AG09319 (cell line): ENCODE measurements around the gene CMTM5.

ENCODE experiments used
- DNase-seq: peaks from one replicate; pipeline ENCODE4 v3.0.0-alpha.2; 2010; ENCODE audit warnings: low read depth; ENCODE audit errors: extremely low read depth
- TF ChIP-seq, protein P1 (sequence below): IDR thresholded peaks from 2 replicates; pipeline ENCODE4 v1.5.1; 2011; ENCODE audit warnings: low read depth, mild to moderate bottlenecking, inconsistent platforms, low read length, moderate library complexity

The CMTM5 gene

DNA sequence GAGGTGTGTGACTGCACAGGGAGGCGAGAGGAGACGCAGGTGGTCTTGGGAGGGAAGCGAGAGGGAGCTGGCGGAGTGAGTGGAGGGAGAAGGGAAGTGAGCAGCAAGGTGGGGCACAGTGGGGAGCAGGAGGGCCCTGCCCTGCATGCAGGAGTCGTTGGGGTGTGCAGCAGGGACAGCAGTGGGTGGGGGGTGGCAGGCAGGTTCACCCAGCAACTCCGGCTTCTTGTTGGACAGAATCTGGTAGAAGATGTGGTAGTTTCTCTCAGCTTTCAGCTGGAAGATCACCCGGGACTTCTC is 26.2 kb downstream of the CMTM5 start:
- no peak for DNase-seq
- TF ChIP-seq, protein P1, sequence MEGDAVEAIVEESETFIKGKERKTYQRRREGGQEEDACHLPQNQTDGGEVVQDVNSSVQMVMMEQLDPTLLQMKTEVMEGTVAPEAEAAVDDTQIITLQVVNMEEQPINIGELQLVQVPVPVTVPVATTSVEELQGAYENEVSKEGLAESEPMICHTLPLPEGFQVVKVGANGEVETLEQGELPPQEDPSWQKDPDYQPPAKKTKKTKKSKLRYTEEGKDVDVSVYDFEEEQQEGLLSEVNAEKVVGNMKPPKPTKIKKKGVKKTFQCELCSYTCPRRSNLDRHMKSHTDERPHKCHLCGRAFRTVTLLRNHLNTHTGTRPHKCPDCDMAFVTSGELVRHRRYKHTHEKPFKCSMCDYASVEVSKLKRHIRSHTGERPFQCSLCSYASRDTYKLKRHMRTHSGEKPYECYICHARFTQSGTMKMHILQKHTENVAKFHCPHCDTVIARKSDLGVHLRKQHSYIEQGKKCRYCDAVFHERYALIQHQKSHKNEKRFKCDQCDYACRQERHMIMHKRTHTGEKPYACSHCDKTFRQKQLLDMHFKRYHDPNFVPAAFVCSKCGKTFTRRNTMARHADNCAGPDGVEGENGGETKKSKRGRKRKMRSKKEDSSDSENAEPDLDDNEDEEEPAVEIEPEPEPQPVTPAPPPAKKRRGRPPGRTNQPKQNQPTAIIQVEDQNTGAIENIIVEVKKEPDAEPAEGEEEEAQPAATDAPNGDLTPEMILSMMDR, result no peak

DNA sequence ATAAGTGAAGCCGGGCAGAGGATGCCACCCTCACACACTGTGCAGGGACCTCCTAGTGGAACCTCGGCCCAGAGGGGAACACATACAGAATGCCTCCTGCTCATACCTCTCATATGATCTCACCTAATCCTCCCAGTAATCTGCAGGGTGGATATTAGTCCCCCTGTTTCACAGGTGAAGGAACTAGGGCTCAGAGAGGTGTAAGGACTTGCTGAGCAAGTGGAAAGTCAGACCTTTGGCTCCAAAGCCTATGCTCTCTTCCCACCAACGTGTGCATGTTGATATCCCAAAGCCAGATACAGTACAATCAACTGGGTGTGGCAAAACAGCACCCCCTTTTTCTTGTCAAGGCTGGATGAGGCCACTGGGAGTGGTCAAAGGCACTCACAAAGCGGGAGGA is 27.1 kb downstream of the CMTM5 start:
- no peak for DNase-seq
- TF ChIP-seq, protein P1, result no peak

DNA sequence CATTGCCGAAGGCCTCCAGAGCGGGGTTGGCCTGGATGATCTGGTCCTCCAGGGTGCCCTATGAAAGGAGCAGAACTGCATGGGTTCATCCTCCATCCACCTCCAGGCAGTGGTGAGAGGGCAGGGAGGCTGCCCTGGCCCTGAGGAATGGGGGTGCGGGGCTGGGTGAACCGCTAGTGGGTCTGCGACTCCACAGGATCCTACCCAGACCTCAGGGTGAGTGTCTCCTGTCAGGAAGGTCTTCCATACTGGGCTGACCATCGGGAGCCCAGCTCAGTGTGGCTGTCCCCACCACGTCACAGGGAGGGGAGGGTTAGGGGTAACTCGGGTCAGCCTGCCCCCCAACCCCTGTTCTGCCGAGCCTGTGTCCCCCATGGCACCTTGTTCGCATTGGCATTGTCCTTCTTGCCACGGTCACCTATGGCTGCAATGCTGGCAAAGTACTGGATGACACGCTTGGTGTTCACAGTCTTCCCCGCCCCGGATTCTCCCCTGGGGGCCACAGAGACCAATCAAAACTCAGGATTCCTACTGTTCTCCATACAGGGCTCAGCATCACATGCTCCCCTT is 27.6 kb downstream of the CMTM5 start:
- no peak for DNase-seq
- TF ChIP-seq, protein P1, result no peak

DNA sequence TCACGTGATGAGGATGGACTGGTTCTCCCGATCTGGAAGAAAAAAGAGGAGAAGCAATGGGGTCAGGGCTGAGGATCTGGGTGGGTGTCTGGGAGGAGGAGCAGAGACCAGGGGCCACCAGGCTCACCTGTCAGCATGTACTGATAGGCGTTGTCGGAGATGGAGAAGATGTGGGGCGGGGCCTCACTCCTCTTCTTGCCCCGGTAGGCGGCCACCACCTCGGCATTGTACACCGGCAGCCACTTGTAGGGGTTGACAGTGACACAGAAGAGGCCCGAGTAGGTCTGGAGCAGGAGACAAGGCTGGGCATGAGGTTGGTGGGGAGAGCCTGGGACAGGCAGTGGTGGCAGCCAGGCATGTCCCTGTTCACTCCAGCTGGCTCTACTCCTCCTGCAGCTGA is 28.2 kb downstream of the CMTM5 start:
- TF ChIP-seq, protein P1, result no peak
- no peak for DNase-seq

DNA sequence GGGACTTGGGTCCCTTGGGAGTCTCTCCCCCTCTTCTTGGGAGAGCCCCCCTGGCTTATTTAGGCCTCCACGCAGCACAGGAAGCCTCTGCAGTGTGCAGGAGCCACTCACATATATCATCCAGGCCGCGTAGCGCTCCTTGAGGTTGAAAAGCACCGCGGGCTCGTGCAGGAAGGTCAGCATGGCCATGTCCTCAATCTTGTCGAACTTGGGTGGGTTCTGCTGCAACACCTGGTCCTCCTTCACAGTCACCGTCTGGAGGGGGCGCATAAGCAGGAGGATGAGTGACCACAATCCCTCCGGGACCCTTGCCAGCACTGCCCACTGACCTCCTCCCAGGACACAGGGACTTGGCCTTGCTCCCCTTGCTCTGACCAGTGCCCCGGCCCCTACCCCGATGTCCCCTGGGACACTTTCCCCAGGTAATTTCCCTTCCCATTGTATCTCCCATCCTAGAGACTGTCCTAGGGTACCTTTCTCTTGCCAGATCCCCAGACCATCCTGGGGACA is 28.7 kb downstream of the CMTM5 start:
- DNase-seq, result no peak
- TF ChIP-seq, protein P1, result no peak

DNA sequence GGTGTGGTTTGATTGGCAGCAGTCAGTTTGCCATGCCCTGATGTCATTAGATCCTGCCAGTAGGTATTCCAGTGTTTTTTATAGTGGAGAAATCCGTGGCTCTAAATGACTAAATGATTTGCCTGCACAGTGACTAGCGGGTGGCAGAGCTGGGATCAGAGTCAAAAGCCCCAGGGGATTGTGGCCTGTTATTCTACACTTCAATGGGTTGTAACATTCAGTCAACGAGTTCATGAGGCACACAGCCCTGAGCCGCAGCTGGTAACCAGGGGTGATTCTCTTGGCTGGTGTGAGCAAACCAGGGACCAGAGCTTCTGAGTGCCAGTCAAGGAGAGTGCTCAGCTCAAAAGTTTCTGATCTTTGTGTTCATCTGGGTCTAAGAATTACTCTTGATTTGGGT is 29.4 kb downstream of the CMTM5 start:
- no peak for DNase-seq
- TF ChIP-seq, protein P1, result no peak

DNA sequence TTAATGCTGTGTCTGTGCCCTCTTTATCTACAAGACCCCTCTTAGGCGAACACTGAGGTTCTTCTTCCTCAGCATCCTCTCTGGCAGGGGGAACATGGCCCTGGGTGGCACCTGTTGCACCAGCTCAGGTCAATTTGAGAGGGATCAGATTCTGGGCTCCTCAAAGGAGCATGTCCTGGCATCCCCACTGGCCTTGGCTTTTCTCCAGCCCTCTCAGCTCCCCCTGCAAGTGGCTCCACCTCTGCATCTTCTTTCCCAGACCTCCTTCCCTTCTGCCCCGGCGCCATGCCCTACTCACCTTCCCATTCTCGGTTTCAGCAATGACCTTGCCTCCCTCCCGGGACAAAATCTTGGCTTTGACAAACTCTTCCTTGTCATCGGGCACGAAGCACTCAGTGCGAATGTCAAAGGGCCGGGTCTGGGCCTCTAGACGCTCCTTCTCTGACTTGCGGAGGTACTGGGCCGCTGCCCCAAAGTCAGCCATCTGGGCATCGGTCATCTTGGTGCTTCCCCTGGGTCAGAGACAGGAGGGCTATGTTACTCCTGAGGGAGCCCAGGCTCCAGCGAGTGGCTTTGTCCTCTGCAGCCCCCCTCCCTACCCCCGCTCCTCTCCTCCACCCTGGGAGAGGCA is 30.0 kb downstream of the CMTM5 start:
- DNase-seq, result no peak

More for the DNA sequence above, 30.0 kb downstream of the CMTM5 start:
- TF ChIP-seq, protein P1, result no peak
